Stimulated activated memory B cell treated with anti-CD40 and anti-IgM and Interleukin-4, amounts not matched to agents 10 μg/mL and 1 μg/mL and 100 μg/mL, for 72 hours (primary cell): ENCODE measurements around the gene MOV10.
"Not testable (repeated sequence)": the region's sequence is repeated elsewhere in the genome, so short reads cannot be mapped to it uniquely, and the experiment has no call there.

Experiments
- ATAC-seq: fragments of 150-1000 bp; cut with Tn5 transposase; 2 replicates; pipeline ENCODE4 v1.10.0; 2021
- H3K27ac Mint-ChIP-seq: one replicate; pipeline ENCODE4 v1.8.0; 2022; ENCODE audit warnings: mild to moderate bottlenecking, mixed read lengths
- H3K27me3 Mint-ChIP-seq: one replicate; pipeline ENCODE4 v1.8.0; 2022; ENCODE audit warnings: mixed read lengths
- H3K36me3 Mint-ChIP-seq: one replicate; pipeline ENCODE4 v1.8.0; 2022; ENCODE audit warnings: mixed read lengths
- H3K4me1 Mint-ChIP-seq: one replicate; pipeline ENCODE4 v1.8.0; 2022; ENCODE audit warnings: mixed read lengths
- H3K4me3 Mint-ChIP-seq: one replicate; pipeline ENCODE4 v1.8.0; 2022; ENCODE audit warnings: mild to moderate bottlenecking, moderate library complexity, mixed read lengths
- H3K9me3 Mint-ChIP-seq: one replicate; pipeline ENCODE4 v1.8.0; 2022; ENCODE audit warnings: mixed read lengths

The MOV10 gene

GRCh38 chr1:112712701-112713128, 38.3 kb downstream of the MOV10 start:
- Mint-ChIP-seq H3K27me3 (no peaks in the 10 kb centered on the region), H3K4me1 (peaks cover 61% of the 10 kb centered on the region)
- no peak for ATAC-seq

GRCh38 chr1:112713466-112714312, 39.2 kb downstream of the MOV10 start:
- peak; percentile 42 for ATAC-seq
- H3K27ac Mint-ChIP-seq: peak overlapping the region; percentile 73
- H3K4me3 Mint-ChIP-seq: peak overlapping the region; percentile 94

More at GRCh38 chr1:112712701-112713128, 38.3 kb downstream of the MOV10 start:
- no peak overlapping the region for H3K4me3 Mint-ChIP-seq
- H3K9me3 Mint-ChIP-seq: no peaks in the 10 kb centered on the region
- H3K27ac Mint-ChIP-seq: peak overlapping the region; percentile 28
- H3K36me3 Mint-ChIP-seq: no peaks in the 10 kb centered on the region

GRCh38 chr1:112714313-112715263, 40.1 kb downstream of the MOV10 start:
- Mint-ChIP-seq H3K9me3 (no peaks in the 10 kb centered on the region), H3K4me1 (peaks cover 60% of the 10 kb centered on the region), H3K27me3 (peaks cover 11% of the 10 kb centered on the region), H3K36me3 (no peaks in the 10 kb centered on the region), H3K4me3 (peak overlapping the region; percentile 94), H3K27ac (peak overlapping the region; percentile 73)
- ATAC-seq: peak; percentile 38

More at GRCh38 chr1:112713466-112714312, 39.2 kb downstream of the MOV10 start:
- Mint-ChIP-seq H3K9me3 (no peaks in the 10 kb centered on the region), H3K4me1 (peaks cover 61% of the 10 kb centered on the region), H3K27me3 (peaks cover 2% of the 10 kb centered on the region), H3K36me3 (no peaks in the 10 kb centered on the region)

- H3K9me3 Mint-ChIP-seq: no peaks in the 10 kb centered on the region
- peak; percentile 93 for ATAC-seq
- peaks cover 11% of the 10 kb centered on the region for H3K27me3 Mint-ChIP-seq
- peak within 1 kb of the TSS; percentile 73 for H3K27ac Mint-ChIP-seq
- H3K4me3 Mint-ChIP-seq: peak within 1 kb of the TSS; percentile 94
- no peaks in the 10 kb centered on the region for H3K36me3 Mint-ChIP-seq
- peaks cover 57% of the 10 kb centered on the region for H3K4me1 Mint-ChIP-seq
Observed at GRCh38 chr1:112715264-112716053, 41.0 kb downstream of the MOV10 start, which contains the start of gene PPM1J. PPM1J (minus strand) TSS chr1:112715332; CDS start chr1:112715301, 31 bp downstream.

- ATAC-seq: peak; percentile 52
- peaks cover 57% of the 10 kb centered on the region for H3K4me1 Mint-ChIP-seq
- no peaks in the 10 kb centered on the region for H3K9me3 Mint-ChIP-seq
- no peaks in the 10 kb centered on the region for H3K36me3 Mint-ChIP-seq
- peak overlapping the region; percentile 94 for H3K4me3 Mint-ChIP-seq
- peaks cover 11% of the 10 kb centered on the region for H3K27me3 Mint-ChIP-seq
- H3K27ac Mint-ChIP-seq: peak overlapping the region; percentile 59
Observed at GRCh38 chr1:112716133-112716720, 41.8 kb downstream of the MOV10 start.

- ATAC-seq: no peak
- peaks cover 22% of the 10 kb centered on the region for H3K27me3 Mint-ChIP-seq
- H3K4me3 Mint-ChIP-seq: no peak overlapping the region
- no peaks in the 10 kb centered on the region for H3K36me3 Mint-ChIP-seq
- no peak overlapping the region for H3K27ac Mint-ChIP-seq
- peaks cover 52% of the 10 kb centered on the region for H3K4me1 Mint-ChIP-seq
- H3K9me3 Mint-ChIP-seq: no peaks in the 10 kb centered on the region
Observed at GRCh38 chr1:112717263-112717873, 42.9 kb downstream of the MOV10 start.

- ATAC-seq: peak; percentile 18
- Mint-ChIP-seq H3K27me3 (peaks cover 37% of the 10 kb centered on the region), H3K9me3 (no peaks in the 10 kb centered on the region), H3K27ac (no peak overlapping the region), H3K4me1 (peaks cover 53% of the 10 kb centered on the region), H3K4me3 (peak overlapping the region; percentile 43), H3K36me3 (no peaks in the 10 kb centered on the region)
Observed at GRCh38 chr1:112718691-112719418, 44.4 kb downstream of the MOV10 start.

GRCh38 chr1:112719706-112720105, 45.2 kb downstream of the MOV10 start:
- H3K36me3 Mint-ChIP-seq: no peaks in the 10 kb centered on the region
- no peak overlapping the region for H3K4me3 Mint-ChIP-seq
- no peaks in the 10 kb centered on the region for H3K9me3 Mint-ChIP-seq
- peaks cover 38% of the 10 kb centered on the region for H3K27me3 Mint-ChIP-seq
- peaks cover 44% of the 10 kb centered on the region for H3K4me1 Mint-ChIP-seq
- ATAC-seq: no peak
- no peak overlapping the region for H3K27ac Mint-ChIP-seq

GRCh38 chr1:112720800-112721199, 46.3 kb downstream of the MOV10 start:
- peaks cover 38% of the 10 kb centered on the region for H3K27me3 Mint-ChIP-seq
- no peaks in the 10 kb centered on the region for H3K36me3 Mint-ChIP-seq
- peaks cover 37% of the 10 kb centered on the region for H3K4me1 Mint-ChIP-seq
- H3K4me3 Mint-ChIP-seq: no peak overlapping the region
- no peaks in the 10 kb centered on the region for H3K9me3 Mint-ChIP-seq
- H3K27ac Mint-ChIP-seq: no peak overlapping the region
- no peak for ATAC-seq

- not testable (repeated sequence) for H3K9me3 Mint-ChIP-seq, H3K36me3 Mint-ChIP-seq, ATAC-seq, H3K27ac Mint-ChIP-seq, H3K4me3 Mint-ChIP-seq
- peaks cover 38% of the 10 kb centered on the region for H3K27me3 Mint-ChIP-seq
- H3K4me1 Mint-ChIP-seq: peaks cover 32% of the 10 kb centered on the region
Observed at GRCh38 chr1:112721294-112721693, 46.8 kb downstream of the MOV10 start.

- Mint-ChIP-seq H3K4me1 (peaks cover 25% of the 10 kb centered on the region), H3K9me3 (no peaks in the 10 kb centered on the region), H3K36me3 (no peaks in the 10 kb centered on the region), H3K4me3 (no peak overlapping the region), H3K27ac (no peak overlapping the region), H3K27me3 (peaks cover 38% of the 10 kb centered on the region)
- no peak for ATAC-seq
Observed at GRCh38 chr1:112721966-112722524, 47.6 kb downstream of the MOV10 start.

GRCh38 chr1:112722601-112723510, 48.4 kb downstream of the MOV10 start:
- peaks cover 38% of the 10 kb centered on the region for H3K27me3 Mint-ChIP-seq
- ATAC-seq: no peak
- H3K9me3 Mint-ChIP-seq: no peaks in the 10 kb centered on the region
- no peak overlapping the region for H3K27ac Mint-ChIP-seq
- no peaks in the 10 kb centered on the region for H3K36me3 Mint-ChIP-seq
- no peak overlapping the region for H3K4me3 Mint-ChIP-seq
- peaks cover 18% of the 10 kb centered on the region for H3K4me1 Mint-ChIP-seq
